Measurements from ENCODE around the gene TIPARP.

DNA sequence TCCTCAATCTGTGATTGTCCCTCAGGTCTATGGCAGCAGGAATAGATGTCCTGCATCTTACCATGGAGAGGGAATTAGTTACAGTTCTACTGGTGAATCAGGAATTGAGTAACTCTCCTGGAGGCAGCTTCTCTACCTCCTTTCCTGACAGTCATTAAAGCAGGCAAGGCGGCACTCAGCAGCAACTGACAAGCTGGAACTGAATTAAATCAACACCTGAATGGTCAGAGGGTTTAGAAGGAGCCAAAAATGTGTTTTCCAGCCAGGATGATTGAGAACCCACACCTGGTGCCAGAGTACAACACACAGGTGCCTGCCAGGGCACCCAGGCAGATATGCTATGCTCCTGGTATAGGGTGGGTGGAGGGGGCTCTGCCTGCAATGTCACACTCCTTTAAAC lies 43.1 kb upstream of the TIPARP start:
- TF ChIP-seq, protein P1, sequence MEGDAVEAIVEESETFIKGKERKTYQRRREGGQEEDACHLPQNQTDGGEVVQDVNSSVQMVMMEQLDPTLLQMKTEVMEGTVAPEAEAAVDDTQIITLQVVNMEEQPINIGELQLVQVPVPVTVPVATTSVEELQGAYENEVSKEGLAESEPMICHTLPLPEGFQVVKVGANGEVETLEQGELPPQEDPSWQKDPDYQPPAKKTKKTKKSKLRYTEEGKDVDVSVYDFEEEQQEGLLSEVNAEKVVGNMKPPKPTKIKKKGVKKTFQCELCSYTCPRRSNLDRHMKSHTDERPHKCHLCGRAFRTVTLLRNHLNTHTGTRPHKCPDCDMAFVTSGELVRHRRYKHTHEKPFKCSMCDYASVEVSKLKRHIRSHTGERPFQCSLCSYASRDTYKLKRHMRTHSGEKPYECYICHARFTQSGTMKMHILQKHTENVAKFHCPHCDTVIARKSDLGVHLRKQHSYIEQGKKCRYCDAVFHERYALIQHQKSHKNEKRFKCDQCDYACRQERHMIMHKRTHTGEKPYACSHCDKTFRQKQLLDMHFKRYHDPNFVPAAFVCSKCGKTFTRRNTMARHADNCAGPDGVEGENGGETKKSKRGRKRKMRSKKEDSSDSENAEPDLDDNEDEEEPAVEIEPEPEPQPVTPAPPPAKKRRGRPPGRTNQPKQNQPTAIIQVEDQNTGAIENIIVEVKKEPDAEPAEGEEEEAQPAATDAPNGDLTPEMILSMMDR (tag by site-specific recombination; IDR thresholded peaks at IDR 0.05): no peak
- TF ChIP-seq, protein P2, sequence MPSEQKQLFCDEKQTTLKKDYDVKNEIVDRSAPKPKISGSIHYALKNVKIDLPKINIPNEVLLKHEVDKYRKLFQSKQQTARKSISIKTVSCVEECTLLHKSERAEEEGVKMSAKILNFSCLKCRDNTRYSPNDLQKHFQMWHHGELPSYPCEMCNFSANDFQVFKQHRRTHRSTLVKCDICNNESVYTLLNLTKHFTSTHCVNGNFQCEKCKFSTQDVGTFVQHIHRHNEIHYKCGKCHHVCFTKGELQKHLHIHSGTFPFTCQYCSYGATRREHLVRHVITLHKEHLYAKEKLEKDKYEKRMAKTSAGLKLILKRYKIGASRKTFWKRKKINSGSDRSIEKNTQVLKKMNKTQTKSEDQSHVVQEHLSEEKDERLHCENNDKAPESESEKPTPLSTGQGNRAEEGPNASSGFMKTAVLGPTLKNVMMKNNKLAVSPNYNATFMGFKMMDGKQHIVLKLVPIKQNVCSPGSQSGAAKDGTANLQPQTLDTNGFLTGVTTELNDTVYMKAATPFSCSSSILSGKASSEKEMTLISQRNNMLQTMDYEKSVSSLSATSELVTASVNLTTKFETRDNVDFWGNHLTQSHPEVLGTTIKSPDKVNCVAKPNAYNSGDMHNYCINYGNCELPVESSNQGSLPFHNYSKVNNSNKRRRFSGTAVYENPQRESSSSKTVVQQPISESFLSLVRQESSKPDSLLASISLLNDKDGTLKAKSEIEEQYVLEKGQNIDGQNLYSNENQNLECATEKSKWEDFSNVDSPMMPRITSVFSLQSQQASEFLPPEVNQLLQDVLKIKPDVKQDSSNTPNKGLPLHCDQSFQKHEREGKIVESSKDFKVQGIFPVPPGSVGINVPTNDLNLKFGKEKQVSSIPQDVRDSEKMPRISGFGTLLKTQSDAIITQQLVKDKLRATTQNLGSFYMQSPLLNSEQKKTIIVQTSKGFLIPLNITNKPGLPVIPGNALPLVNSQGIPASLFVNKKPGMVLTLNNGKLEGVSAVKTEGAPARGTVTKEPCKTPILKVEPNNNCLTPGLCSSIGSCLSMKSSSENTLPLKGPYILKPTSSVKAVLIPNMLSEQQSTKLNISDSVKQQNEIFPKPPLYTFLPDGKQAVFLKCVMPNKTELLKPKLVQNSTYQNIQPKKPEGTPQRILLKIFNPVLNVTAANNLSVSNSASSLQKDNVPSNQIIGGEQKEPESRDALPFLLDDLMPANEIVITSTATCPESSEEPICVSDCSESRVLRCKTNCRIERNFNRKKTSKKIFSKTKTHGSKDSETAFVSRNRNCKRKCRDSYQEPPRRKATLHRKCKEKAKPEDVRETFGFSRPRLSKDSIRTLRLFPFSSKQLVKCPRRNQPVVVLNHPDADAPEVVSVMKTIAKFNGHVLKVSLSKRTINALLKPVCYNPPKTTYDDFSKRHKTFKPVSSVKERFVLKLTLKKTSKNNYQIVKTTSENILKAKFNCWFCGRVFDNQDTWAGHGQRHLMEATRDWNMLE (tag by site-specific recombination; conservative IDR thresholded peaks at IDR 0.05; ENCODE audit: low read depth): no peak
- TF ChIP-seq ZFP37 (tag by site-specific recombination; IDR thresholded peaks at IDR 0.05) (no peak), ZFP41 (tag by site-specific recombination; IDR thresholded peaks at IDR 0.05; ENCODE audit: borderline replicate concordance) (no peak), ZNF138 (tag by site-specific recombination; IDR thresholded peaks at IDR 0.05; ENCODE audit: borderline replicate concordance) (no peak), ZNF211 (tag by site-specific recombination; IDR thresholded peaks at IDR 0.05; ENCODE audit: low read depth) (no peak)
- TF ChIP-seq, protein P3, sequence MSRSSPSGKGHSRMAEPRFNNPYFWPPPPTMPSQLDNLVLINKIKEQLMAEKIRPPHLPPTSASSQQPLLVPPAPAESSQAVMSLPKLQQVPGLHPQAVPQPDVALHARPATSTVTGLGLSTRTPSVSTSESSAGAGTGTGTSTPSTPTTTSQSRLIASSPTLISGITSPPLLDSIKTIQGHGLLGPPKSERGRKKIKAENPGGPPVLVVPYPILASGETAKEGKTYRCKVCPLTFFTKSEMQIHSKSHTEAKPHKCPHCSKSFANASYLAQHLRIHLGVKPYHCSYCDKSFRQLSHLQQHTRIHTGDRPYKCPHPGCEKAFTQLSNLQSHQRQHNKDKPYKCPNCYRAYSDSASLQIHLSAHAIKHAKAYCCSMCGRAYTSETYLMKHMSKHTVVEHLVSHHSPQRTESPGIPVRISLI (tag by site-specific recombination; IDR thresholded peaks at IDR 0.05): no peak

Measured in HEK293 (cell line).